Natural killer cell (primary cell): ENCODE results near the gene VWA3B. TPM values are rescaled to one million over a fixed set of nuclear protein-coding genes. Genes with fewer than 3 reads are reported as not detected.

Source experiments
- ATAC-seq, 3 donors: fragments of 150-1000 bp in 2 of 3; fragments of 200-7000 bp in 1 of 3; cut with Tn5 transposase; 1 replicate in 1 of 3; 2 replicates in 2 of 3; pipeline ENCODE4 v1.10.0; 2021; ENCODE audit warnings: mild to moderate bottlenecking in 2 of 3, moderate library complexity in 2 of 3
- DNase-seq, 2 donors: peaks; one replicate each; pipeline versions ENCODE4 v3.0.0 to v3.0.0-alpha.2; 2013 to 2021; ENCODE audit warnings: mixed read lengths in 1 of 2
- H3K27ac ChIP-seq: one replicate; pipeline ENCODE4 v1.5.1; 2013; ENCODE audit warnings: mild to moderate bottlenecking, low read length
- H3K27me3 ChIP-seq: one replicate; pipeline ENCODE4 v1.6.1; 2013; ENCODE audit warnings: low read length; ENCODE audit not compliant: control insufficient read depth, insufficient read depth
- H3K36me3 ChIP-seq: one replicate; pipeline ENCODE4 v1.6.1; 2013; ENCODE audit warnings: low read length; ENCODE audit not compliant: control insufficient read depth, insufficient read depth
- H3K4me1 ChIP-seq: one replicate; pipeline ENCODE4 v1.6.1; 2013; ENCODE audit warnings: low read length; ENCODE audit not compliant: control insufficient read depth, insufficient read depth
- H3K4me3 ChIP-seq: one replicate; pipeline ENCODE4 v1.5.1; 2013; ENCODE audit warnings: low read length
- H3K9me3 ChIP-seq: one replicate; pipeline ENCODE4 v1.6.1; 2013; ENCODE audit warnings: low read length; ENCODE audit not compliant: control insufficient read depth, insufficient read depth
- H3K27ac Mint-ChIP-seq, 2 donors: one replicate each; pipeline ENCODE4 v1.8.0; 2022; ENCODE audit warnings: mild to moderate bottlenecking in 2 of 2, mixed read lengths in 2 of 2, moderate library complexity in 1 of 2
- H3K27me3 Mint-ChIP-seq, 2 donors: one replicate each; pipeline ENCODE4 v1.8.0; 2022; ENCODE audit warnings: low read depth in 2 of 2, mixed read lengths in 2 of 2
- H3K36me3 Mint-ChIP-seq: one replicate; pipeline ENCODE4 v1.8.0; 2022; ENCODE audit warnings: mixed read lengths
- H3K4me1 Mint-ChIP-seq, 2 donors: one replicate each; pipeline ENCODE4 v1.8.0; 2022; ENCODE audit warnings: mixed read lengths in 2 of 2
- H3K4me3 Mint-ChIP-seq: one replicate; pipeline ENCODE4 v1.8.0; 2022; ENCODE audit warnings: mild to moderate bottlenecking, moderate library complexity, mixed read lengths
- H3K9me3 Mint-ChIP-seq, 2 donors: one replicate each; pipeline ENCODE4 v1.8.0; 2022; ENCODE audit warnings: mixed read lengths in 2 of 2
- CTCF ChIP-seq: fragments of 200-600 bp; IDR thresholded peaks from one replicate; pipeline ENCODE4 v1.8.0; 2022; ENCODE audit warnings: antibody characterized with exemption
- WGBS: methylation state at CpG from one replicate; pipeline ENCODE4 v1.1.7; 2013; ENCODE audit warnings: missing lambda C conversion rate; ENCODE audit not compliant: insufficient coverage; 5-methylcytosine and 5-hydroxymethylcytosine counted together
- intact Hi-C: fragments of 100-400 bp; cut with micrococcal nuclease; formaldehyde crosslinking; loops from one replicate; pipeline ENCODE4 v1.14.2; 2022
- total RNA-seq, 4 donors: library from RNA; stranded (reverse); fragments of 120-200 nt in 1 of 4; gene quantifications; one replicate each; pipeline versions ENCODE4 v1.2.3 to v1.2.4, GENCODE V29; 2013 to 2022

Gene VWA3B
- not detected for total RNA-seq
- total RNA-seq (2013) = 0.32 TPM

- DNase-seq = peak; percentile 18 to 22
- Histone ChIP-seq H3K9me3 (no peaks in the 10 kb centered on the region), H3K36me3 (no peaks in the 10 kb centered on the region), H3K27me3 (peaks cover 18% of the 10 kb centered on the region), H3K4me3 (peak within 1 kb of the TSS; percentile 36), H3K27ac (no peak within 1 kb of the TSS), H3K4me1 (peaks cover 17% of the 10 kb centered on the region)
- Mint-ChIP-seq H3K27ac (no peak within 1 kb of the TSS), H3K4me3 (peak within 1 kb of the TSS; percentile 62), H3K9me3 (no peaks in the 10 kb centered on the region), H3K4me1 (peaks cover 20 to 21% of the 10 kb centered on the region in 2 donors), H3K27me3 (peaks cover 39 to 55% of the 10 kb centered on the region in 2 donors), H3K36me3 (no peaks in the 10 kb centered on the region)
- intact Hi-C loops = no loop called here
- peak; percentile 38 to 76 (median 65) for ATAC-seq
- no peak for TF ChIP-seq CTCF
- WGBS = 6% methylated on average over 73 of the region's 74 CpGs
Measured at GRCh38 chr2:98086491-98087446, at the start of gene VWA3B. Gene VWA3B, plus strand, starts transcription at chr2:98087167. Its CDS starts 5,926 bp downstream, at chr2:98093093.

- Mint-ChIP-seq H3K27ac (no peak overlapping the region), H3K27me3 (peaks cover 0 to 11% of the 10 kb centered on the region in 2 donors), H3K4me1 (no peaks in the 10 kb centered on the region), H3K9me3 (no peaks in the 10 kb centered on the region), H3K36me3 (no peaks in the 10 kb centered on the region), H3K4me3 (no peak overlapping the region)
- 87% methylated on average over 2 of the region's 2 CpGs for WGBS
- DNase-seq (no peak), ATAC-seq (no peak)
- Histone ChIP-seq H3K27me3 (no peaks in the 10 kb centered on the region), H3K4me3 (no peak overlapping the region), H3K36me3 (no peaks in the 10 kb centered on the region), H3K4me1 (peaks cover 10% of the 10 kb centered on the region), H3K9me3 (no peaks in the 10 kb centered on the region), H3K27ac (no peak overlapping the region)
- no peak for TF ChIP-seq CTCF
- intact Hi-C loops = no loop called here
Measured at GRCh38 chr2:98037206-98037605, 49.8 kb upstream of the VWA3B start.

GRCh38 chr2:98037666-98038336, 49.2 kb upstream of the VWA3B start:
- Histone ChIP-seq H3K9me3 (no peaks in the 10 kb centered on the region), H3K4me3 (no peak overlapping the region), H3K4me1 (peaks cover 10% of the 10 kb centered on the region), H3K27me3 (no peaks in the 10 kb centered on the region), H3K27ac (no peak overlapping the region), H3K36me3 (no peaks in the 10 kb centered on the region)
- Mint-ChIP-seq H3K9me3 (no peaks in the 10 kb centered on the region), H3K27ac (no peak overlapping the region), H3K4me1 (no peaks in the 10 kb centered on the region), H3K36me3 (no peaks in the 10 kb centered on the region), H3K27me3 (peaks cover 0 to 11% of the 10 kb centered on the region in 2 donors), H3K4me3 (no peak overlapping the region)
- intact Hi-C loops = no loop called here
- TF ChIP-seq CTCF = no peak
- DNase-seq = no peak
- 81% methylated on average over 2 of the region's 2 CpGs for whole genome bisulfite sequencing
- no peak for ATAC-seq
